K562 (cell line): Measurements from ENCODE around the gene LUC7L. TPM values are rescaled to one million over a fixed set of nuclear protein-coding genes. Genes with fewer than 3 reads are reported as not detected.
A peak's percentile ranks its signal among the peaks of the same experiment; 100 is the strongest.

Source experiments
- ARHGAP35 ChIP-seq: fragments of 450-650 bp; IDR thresholded peaks from 2 replicates; pipeline ENCODE4 v1.6.1; 2018; ENCODE audit not compliant: partially characterized antibody
- ATF7 ChIP-seq: fragments of 450-650 bp; IDR thresholded peaks from 2 replicates; pipeline ENCODE4 v1.7.1; 2014; ENCODE audit warnings: mild to moderate bottlenecking, moderate library complexity
- CBFA2T2 ChIP-seq: fragments of 450-650 bp; conservative IDR thresholded peaks from 2 replicates; pipeline ENCODE4 v1.6.1; 2017; ENCODE audit warnings: mild to moderate bottlenecking
- FOXA3 ChIP-seq, 2 experiments: fragments of 450-650 bp in 1 of 2; sonication (generic) in 1 of 2; formaldehyde crosslinking; IDR thresholded peaks in 1 of 2; conservative IDR thresholded peaks in 1 of 2; 2 replicates each; pipeline versions ENCODE4 v1.4.0 to v1.8.0; 2020 to 2022; ENCODE audit warnings: mild to moderate bottlenecking in 2 of 2, missing genetic modification reagents in 1 of 2
- FOXP1 ChIP-seq: sonication (generic); formaldehyde crosslinking; IDR thresholded peaks from 2 replicates; pipeline ENCODE4 v1.8.0; 2022; ENCODE audit warnings: mild to moderate bottlenecking, missing genetic modification reagents
- GABPB1 ChIP-seq: sonication (generic); formaldehyde crosslinking; IDR thresholded peaks from 2 replicates; pipeline ENCODE4 v1.8.0; 2022; ENCODE audit warnings: mild to moderate bottlenecking, missing genetic modification reagents
- HOXB6 ChIP-seq: fragments of 250-450 bp; sonication (Bioruptor Pico); IDR thresholded peaks from 2 replicates; pipeline ENCODE4 v1.5.1; 2022; ENCODE audit warnings: mild to moderate bottlenecking, borderline replicate concordance
- NR2C2 ChIP-seq, 2 experiments: fragments of 200-800 bp in 1 of 2; sonication (Bioruptor generic) in 1 of 2; sonication (generic) in 1 of 2; formaldehyde crosslinking in 1 of 2; IDR thresholded peaks; 2 replicates each; pipeline versions ENCODE4 v1.6.1 to v1.8.0; 2016 to 2022; ENCODE audit warnings: mild to moderate bottlenecking in 1 of 2, missing compliant biosample characterization in 1 of 2, missing genetic modification characterization in 1 of 2, missing genetic modification reagents in 1 of 2
- PHF20 ChIP-seq: fragments of 450-650 bp; IDR thresholded peaks from 2 replicates; pipeline ENCODE4 v1.6.1; 2018; ENCODE audit not compliant: partially characterized antibody
- polyA plus RNA-seq, 8 experiments: library from polyadenylated mRNA; depleted of rRNA in 4 of 8; stranded (reverse) in 5 of 8; unstranded in 3 of 8; fragments of >200 nt; fragmentation: Nextera tagmentation in 2 of 8; fragmentation: Illumina TruSeq in 1 of 8; extraction: Ambion mirVana in 2 of 8; extraction: Trizol in 1 of 8; gene quantifications; 2 replicates each; pipeline versions ENCODE4 v1.2.1 to v1.2.3, GENCODE V29; 2011 to 2014; ENCODE audit warnings: inconsistent platforms in 1 of 8, missing spikeins in 1 of 8
- total RNA-seq, 7 experiments: library from RNA; depleted of rRNA in 6 of 7; stranded (reverse); fragments of >200 nt in 6 of 7; fragmentation: Illumina TruSeq in 2 of 7; extraction: Trizol in 2 of 7; gene quantifications; 2 replicates each; pipeline versions ENCODE4 v1.2.1 to v1.2.3, GENCODE V29; 2011 to 2021; ENCODE audit warnings: low replicate concordance in 1 of 7
- TF ChIP-seq, protein P1 (sequence below): IDR thresholded peaks from 3 replicates; pipeline ENCODE4 v1.6.1; 2011; ENCODE audit warnings: borderline replicate concordance, mild to moderate bottlenecking, moderate library complexity; ENCODE audit not compliant: insufficient read length; ENCODE audit errors: extremely low read depth
- TF ChIP-seq, protein P2 (sequence below): sonication (generic); formaldehyde crosslinking; IDR thresholded peaks from 2 replicates; pipeline ENCODE4 v1.8.1; 2023; ENCODE audit warnings: missing genetic modification reagents, mild to moderate bottlenecking, borderline replicate concordance
- TF ChIP-seq, protein P3 (sequence below): IDR thresholded peaks from 2 replicates; pipeline ENCODE4 v1.6.1; 2014; ENCODE audit warnings: antibody characterized with exemption
- TF ChIP-seq, protein P4 (sequence below): fragments of 250-450 bp; sonication (Bioruptor Pico); IDR thresholded peaks from 2 replicates; pipeline ENCODE4 v1.4.0; 2020

Gene LUC7L
- total and polyA plus RNA-seq, 9 of the 15 experiments (the other 6 are each of a cell fraction or from before 2014, with no cell fraction given): 1.7 to 93.3 (median 59.5) TPM

DNA sequence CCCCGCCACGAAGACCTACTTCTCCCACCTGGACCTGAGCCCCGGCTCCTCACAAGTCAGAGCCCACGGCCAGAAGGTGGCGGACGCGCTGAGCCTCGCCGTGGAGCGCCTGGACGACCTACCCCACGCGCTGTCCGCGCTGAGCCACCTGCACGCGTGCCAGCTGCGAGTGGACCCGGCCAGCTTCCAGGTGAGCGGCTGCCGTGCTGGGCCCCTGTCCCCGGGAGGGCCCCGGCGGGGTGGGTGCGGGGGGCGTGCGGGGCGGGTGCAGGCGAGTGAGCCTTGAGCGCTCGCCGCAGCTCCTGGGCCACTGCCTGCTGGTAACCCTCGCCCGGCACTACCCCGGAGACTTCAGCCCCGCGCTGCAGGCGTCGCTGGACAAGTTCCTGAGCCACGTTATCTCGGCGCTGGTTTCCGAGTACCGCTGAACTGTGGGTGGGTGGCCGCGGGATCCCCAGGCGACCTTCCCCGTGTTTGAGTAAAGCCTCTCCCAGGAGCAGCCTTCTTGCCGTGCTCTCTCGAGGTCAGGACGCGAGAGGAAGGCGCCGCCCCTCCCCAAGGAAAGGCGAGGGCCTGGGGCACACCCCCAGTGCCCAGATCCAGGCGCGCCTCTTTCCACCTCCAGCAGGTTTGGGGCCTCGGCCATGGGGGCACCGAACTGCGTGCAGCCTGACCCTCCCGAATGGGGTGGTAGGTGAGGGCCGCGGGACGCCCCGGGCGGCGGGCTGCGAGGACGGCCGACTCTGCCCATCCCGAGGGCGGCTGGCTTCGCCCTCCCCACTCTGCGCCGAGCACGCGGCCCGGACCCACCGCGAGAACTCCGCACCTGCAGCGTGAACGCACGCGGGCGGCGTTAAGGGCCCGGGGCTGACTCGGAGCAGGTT lies 48.3 kb downstream of the LUC7L start (continued):
- TF ChIP-seq, protein P1, sequence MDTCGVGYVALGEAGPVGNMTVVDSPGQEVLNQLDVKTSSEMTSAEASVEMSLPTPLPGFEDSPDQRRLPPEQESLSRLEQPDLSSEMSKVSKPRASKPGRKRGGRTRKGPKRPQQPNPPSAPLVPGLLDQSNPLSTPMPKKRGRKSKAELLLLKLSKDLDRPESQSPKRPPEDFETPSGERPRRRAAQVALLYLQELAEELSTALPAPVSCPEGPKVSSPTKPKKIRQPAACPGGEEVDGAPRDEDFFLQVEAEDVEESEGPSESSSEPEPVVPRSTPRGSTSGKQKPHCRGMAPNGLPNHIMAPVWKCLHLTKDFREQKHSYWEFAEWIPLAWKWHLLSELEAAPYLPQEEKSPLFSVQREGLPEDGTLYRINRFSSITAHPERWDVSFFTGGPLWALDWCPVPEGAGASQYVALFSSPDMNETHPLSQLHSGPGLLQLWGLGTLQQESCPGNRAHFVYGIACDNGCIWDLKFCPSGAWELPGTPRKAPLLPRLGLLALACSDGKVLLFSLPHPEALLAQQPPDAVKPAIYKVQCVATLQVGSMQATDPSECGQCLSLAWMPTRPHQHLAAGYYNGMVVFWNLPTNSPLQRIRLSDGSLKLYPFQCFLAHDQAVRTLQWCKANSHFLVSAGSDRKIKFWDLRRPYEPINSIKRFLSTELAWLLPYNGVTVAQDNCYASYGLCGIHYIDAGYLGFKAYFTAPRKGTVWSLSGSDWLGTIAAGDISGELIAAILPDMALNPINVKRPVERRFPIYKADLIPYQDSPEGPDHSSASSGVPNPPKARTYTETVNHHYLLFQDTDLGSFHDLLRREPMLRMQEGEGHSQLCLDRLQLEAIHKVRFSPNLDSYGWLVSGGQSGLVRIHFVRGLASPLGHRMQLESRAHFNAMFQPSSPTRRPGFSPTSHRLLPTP: no peak
- TF ChIP-seq PHF20 (peak; percentile 46), FOXA3 (CRISPR knock-in tag; conservative IDR thresholded peaks at IDR 0.05 in 1 of 2, IDR thresholded peaks at IDR 0.05 in 1 of 2) (peak in 1 of 2 experiments; percentile 93; a peak in 1 of 4 replicates), NR2C2 (CRISPR knock-in tag; IDR thresholded peaks at IDR 0.05) (peak; percentile 93), NR2C2 (tag; IDR thresholded peaks at IDR 0.05) (peak; percentile 20; the same call in 1 of the 2 replicates), ATF7 (peak; percentile 60; the same call in 1 of the 2 replicates), HOXB6 (CRISPR knock-in tag) (no peak), ARHGAP35 (peak; percentile 84), FOXP1 (CRISPR knock-in tag) (peak; percentile 100), CBFA2T2 (no peak), GABPB1 (CRISPR knock-in tag) (peak; percentile 91)
- TF ChIP-seq, protein P2, sequence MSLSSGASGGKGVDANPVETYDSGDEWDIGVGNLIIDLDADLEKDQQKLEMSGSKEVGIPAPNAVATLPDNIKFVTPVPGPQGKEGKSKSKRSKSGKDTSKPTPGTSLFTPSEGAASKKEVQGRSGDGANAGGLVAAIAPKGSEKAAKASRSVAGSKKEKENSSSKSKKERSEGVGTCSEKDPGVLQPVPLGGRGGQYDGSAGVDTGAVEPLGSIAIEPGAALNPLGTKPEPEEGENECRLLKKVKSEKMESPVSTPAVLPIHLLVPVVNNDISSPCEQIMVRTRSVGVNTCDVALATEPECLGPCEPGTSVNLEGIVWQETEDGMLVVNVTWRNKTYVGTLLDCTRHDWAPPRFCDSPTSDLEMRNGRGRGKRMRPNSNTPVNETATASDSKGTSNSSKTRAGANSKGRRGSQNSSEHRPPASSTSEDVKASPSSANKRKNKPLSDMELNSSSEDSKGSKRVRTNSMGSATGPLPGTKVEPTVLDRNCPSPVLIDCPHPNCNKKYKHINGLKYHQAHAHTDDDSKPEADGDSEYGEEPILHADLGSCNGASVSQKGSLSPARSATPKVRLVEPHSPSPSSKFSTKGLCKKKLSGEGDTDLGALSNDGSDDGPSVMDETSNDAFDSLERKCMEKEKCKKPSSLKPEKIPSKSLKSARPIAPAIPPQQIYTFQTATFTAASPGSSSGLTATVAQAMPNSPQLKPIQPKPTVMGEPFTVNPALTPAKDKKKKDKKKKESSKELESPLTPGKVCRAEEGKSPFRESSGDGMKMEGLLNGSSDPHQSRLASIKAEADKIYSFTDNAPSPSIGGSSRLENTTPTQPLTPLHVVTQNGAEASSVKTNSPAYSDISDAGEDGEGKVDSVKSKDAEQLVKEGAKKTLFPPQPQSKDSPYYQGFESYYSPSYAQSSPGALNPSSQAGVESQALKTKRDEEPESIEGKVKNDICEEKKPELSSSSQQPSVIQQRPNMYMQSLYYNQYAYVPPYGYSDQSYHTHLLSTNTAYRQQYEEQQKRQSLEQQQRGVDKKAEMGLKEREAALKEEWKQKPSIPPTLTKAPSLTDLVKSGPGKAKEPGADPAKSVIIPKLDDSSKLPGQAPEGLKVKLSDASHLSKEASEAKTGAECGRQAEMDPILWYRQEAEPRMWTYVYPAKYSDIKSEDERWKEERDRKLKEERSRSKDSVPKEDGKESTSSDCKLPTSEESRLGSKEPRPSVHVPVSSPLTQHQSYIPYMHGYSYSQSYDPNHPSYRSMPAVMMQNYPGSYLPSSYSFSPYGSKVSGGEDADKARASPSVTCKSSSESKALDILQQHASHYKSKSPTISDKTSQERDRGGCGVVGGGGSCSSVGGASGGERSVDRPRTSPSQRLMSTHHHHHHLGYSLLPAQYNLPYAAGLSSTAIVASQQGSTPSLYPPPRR: peak; percentile 95; the same call in 1 of the 2 replicates
- TF ChIP-seq, protein P3, sequence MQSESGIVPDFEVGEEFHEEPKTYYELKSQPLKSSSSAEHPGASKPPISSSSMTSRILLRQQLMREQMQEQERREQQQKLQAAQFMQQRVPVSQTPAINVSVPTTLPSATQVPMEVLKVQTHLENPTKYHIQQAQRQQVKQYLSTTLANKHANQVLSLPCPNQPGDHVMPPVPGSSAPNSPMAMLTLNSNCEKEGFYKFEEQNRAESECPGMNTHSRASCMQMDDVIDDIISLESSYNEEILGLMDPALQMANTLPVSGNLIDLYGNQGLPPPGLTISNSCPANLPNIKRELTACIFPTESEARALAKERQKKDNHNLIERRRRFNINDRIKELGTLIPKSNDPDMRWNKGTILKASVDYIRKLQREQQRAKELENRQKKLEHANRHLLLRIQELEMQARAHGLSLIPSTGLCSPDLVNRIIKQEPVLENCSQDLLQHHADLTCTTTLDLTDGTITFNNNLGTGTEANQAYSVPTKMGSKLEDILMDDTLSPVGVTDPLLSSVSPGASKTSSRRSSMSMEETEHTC: peak; percentile 29; the same call in 1 of the 2 replicates
- TF ChIP-seq, protein P4, sequence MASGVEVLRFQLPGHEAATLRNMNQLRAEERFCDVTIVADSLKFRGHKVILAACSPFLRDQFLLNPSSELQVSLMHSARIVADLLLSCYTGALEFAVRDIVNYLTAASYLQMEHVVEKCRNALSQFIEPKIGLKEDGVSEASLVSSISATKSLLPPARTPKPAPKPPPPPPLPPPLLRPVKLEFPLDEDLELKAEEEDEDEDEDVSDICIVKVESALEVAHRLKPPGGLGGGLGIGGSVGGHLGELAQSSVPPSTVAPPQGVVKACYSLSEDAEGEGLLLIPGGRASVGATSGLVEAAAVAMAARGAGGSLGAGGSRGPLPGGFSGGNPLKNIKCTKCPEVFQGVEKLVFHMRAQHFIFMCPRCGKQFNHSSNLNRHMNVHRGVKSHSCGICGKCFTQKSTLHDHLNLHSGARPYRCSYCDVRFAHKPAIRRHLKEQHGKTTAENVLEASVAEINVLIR (CRISPR knock-in tag): 0 out of 2 replicates have a peak, but pooled peaks have one; percentile 5
